Ecto neural progenitor cell (in vitro differentiated cells): ENCODE results near the gene KCNJ5.

ENCODE experiments used
- DNase-seq: peaks from one replicate; pipeline ENCODE4 v3.0.0-alpha.2; 2018; ENCODE audit warnings: low spot score

KCNJ5 gene

DNA sequence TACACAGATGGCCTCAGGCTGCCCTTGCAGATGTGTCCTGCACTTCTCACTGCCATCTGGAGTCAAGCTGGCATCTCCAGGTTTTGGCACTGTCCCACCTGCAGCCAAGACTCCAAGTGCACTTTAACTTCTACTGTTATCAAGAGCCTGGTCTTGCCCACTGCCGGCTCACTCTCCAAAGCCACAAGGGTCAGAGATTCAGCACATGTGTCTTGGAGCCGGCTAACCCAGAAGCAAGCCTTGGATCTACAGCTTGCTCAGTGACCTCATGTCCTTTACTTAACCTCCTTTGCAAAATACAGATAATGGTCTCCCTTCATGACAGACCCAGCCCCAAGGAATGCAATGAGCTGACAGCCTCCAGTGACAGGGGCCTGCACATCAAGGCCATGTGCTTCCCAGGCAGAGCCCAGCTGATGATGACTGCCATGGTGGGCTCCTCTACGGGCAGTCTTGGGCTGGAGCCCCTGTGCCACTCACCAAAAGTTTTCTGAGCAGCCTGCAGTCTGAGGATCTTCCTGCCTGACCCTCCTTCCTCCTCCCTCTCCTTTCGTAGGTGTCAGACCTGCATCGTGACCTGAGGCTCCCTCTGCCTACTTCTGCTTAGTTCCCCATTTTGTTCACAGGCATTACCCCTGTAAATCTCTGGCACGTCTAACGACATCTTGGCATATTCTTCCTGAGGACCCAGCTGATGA lies 42.5 kb downstream of the KCNJ5 start:
- no peak for DNase-seq

DNA sequence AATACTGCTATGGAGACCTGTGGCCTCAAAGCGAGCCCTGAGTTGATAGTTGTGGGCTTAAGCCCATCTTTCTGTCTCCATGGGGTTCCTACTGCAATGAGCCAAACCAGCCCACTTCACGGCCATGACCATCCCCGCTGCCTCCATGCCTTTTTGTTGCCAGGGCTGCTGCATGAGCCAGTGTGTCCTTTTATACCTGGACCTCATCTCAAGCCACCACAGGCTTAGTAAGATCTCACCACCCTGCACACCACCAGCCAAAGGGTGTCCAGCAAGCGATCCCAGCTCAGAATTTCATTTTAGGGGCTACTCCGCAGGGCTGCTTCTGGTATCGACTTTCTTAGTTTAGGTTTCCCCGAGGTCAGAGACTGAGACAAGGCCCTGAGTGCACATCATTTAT lies 43.2 kb downstream of the KCNJ5 start:
- no peak for DNase-seq

DNA sequence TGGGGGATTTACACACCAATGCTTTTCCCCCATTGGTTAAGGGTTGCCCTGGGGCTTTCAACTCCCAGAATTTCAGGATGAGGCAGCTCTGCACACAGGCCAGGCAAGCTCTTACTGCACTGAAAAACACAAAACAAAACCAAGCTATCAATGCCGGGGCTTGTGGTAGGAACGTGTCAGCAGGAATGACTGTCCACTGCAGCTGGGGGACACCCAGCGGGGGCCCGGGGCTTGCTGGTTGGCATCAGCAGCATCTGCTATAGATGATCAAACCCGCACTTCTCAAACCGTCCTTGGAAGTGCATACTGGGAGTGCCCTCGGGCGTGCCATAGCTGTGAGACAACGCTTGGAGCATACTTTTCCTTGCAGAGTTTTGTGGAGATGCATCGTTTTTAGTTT lies 43.8 kb downstream of the KCNJ5 start:
- DNase-seq = no peak

DNA sequence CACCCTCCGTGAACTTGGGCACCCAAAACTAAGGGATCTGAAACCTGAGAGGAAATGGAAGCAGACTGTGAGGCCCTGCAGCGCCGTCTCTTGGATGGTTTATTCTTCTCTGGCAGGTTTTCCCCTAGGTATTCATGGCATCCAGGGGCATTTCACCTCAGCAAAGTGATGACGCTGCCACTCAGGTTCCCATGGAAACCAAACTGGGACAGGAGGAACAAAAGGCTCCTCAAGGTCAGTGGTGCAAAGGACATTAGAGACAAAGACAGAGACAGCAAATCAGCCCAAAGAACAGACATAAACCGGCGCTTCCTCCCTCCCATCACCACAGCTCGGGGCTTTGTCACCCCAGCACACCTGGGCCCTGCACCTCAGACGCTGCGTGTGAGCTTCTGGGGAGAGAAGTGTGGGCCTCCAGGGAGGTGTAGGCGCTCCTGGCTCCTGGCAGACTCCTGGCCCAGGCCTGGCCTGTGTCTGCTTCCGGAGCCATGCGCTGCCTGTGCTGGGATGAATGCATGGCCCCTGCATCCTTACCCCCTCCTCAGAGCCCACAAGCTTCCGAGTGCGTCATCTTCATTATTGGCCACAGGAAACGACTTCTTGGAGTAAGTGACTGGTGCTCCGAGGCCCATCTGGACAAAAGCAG lies 45.6 kb downstream of the KCNJ5 start:
- DNase-seq = no peak

DNA sequence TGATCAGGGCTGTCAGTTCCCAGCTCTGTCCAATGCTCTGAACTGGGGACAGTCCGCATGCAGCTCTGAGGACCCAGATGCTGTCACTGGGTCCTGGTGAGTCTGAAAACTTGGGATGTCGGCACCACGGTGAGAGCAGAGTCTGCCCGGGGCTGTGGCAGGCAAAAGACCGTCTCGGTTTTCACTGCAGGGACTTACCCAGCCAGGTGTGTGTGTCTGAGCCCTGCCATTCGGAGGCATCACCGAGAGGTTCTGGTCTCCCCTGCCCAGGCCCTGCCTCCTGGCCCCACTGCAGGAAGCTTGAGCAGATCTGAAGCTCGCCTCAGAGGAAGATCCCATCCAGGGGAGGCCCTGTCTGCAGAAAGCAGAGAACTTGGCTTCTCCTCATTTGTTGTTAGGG lies 46.3 kb downstream of the KCNJ5 start:
- no peak for DNase-seq

DNA sequence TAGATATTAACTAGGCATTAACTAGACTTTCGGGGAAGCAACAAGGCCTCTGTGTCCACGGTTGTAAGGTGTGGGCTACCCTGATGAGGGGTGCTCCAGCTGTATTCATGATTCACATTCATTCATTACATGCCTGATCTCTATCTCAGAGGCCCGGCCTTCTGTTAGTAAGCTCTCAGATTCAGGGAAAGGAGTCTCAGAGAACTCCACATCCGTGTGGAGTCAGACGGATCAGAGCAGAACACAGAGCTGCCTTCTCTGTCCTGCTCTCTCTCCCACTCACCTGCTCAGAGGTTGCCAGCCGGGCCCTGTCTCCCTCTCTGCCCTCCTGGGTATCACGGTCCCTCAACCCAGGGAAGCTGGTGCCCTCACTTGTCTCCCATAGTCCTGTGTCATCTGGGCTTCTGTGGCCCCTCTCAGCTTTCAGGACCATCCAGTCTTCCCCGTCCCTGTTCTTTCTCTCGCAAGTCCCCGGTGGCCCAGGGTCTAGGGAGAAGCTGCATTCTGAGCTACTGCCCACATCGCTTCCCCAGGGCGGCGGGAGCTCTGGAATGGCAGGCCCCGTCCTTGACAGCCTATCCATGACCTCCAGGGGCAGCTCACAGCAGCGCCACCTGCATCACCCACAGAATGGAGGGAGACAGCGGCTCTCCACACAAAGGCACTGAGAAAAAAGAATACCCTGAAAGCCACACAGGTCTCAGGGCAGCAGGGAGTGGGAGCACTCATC lies 47.2 kb downstream of the KCNJ5 start:
- DNase-seq = no peak

DNA sequence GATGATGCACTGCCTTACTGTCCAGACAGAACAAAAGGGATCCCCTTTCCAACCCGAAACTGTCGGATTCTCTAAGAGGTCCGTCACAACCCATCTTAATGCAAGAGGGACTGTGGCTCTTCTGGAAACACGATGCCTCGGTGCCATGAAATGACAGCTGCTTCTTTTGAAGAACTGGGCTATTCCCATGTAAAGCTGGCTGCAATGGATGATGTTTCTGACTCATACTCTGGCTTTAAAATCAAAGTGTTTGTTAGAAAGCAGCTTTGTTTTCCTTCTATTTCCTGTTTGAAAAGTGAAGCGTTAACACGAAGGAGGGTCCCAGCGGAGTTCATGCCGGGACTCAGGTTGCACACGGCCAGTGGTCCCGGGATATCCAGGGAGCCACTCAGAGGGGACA lies 48.4 kb downstream of the KCNJ5 start:
- DNase-seq = no peak

DNA sequence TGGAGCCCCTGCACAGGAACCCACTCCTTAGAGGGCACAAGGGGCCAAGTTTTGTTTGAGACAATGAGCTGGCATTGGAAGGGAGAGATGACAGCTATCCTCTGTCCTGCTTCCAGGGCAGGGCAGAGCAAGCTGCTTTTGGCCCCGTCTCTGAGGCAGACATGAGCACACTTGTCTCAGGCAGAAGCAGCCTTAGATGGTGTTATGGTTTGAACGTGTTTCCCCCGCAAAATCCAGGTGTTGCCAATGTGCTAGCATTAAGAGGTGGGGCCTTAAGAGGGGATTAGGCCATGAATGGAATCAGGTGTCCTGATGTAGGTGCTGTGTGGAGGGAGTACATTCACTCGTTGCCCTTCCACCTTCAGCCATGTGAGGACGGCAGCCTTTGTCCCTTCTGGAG lies 49.0 kb downstream of the KCNJ5 start:
- DNase-seq = no peak

DNA sequence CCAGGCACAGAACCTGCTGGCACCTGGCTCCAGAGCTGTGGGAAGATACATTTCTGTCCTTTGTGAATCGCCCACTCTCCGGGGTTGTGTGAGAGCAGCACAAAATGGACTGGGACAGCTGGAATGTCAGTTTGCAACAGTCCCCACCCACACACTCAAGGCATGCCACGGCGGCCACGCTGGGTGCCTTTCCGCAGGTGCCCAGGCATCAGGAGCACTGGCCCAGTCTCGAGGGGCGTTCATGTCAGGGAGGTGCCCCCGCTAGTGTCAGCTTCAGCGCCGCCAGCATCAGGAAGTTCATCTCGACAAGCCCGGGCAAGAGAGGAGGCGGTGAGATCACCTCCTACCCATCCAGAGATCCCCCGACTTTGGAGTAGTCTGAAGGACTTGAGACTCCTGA lies 49.4 kb downstream of the KCNJ5 start:
- no peak for DNase-seq

DNA sequence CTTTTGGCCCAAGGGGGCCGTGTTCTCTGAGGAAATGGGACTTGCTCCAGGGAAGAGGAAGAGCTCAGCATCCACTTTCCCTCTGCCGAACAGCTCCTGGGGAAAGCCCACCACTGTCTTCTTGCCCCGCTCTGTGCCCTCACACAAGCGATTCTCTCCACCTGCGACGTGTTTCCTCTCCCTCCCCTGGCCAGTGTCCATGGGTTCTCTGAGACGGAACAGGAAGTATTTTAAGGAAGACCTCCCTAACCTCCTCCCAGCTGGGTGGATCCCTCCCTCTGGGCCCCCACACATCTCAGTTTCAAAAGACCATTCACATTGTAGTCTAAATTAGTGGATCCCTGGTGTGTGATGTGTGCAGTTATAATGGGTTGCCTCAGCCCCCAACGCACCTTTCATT lies 50.0 kb downstream of the KCNJ5 start:
- no peak for DNase-seq

DNA sequence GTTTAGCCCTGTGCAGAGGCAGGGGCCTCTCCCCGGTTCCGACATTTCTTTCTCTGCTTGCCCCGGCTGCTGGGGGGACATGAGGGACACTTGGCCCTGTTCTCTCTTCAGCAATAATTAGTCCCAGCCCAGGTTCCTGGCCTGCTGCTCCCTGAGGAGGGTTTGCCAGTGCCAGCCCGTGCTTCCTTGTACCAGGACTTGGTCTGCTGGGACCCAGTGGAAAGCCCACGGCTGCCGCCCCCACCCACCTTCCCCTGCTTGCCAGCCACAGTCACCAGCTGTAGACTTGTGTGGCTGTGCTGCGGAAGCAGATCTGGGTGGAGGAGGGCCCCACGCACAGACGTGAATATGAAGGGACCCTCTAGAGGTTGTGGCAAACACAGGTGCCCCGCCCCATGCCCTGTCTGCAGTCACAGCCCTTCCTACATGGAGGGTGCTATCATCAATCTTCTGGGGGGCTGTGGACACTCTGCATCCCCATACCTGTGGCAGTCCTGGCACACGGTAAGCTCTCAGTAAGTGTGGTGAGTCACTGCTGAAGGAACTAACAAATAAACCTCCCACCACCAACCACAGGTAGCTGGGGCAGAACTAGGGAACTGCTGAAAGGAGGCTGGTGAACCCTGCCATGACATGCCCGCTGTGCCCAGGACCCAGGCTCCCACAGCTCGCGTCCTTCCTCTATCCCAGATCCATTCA lies 50.6 kb downstream of the KCNJ5 start:
- no peak for DNase-seq

DNA sequence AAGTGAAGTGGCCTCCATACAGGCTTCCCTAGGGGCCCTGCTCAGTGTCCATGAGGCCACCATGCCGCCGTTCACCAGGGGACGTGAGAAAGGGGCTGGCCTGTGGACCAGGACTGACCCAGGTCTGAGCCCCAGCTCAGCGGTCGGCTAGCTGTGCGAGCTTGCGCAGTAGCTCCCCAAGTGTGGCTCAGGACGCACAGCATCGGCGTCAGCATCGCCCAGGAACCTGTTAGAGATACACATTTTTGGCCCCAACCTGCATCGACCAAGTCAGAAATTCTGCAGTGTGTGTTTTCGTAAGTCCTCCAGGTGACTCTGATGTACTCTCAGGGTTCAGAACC lies 51.1 kb downstream of the KCNJ5 start:
- DNase-seq = no peak

DNA sequence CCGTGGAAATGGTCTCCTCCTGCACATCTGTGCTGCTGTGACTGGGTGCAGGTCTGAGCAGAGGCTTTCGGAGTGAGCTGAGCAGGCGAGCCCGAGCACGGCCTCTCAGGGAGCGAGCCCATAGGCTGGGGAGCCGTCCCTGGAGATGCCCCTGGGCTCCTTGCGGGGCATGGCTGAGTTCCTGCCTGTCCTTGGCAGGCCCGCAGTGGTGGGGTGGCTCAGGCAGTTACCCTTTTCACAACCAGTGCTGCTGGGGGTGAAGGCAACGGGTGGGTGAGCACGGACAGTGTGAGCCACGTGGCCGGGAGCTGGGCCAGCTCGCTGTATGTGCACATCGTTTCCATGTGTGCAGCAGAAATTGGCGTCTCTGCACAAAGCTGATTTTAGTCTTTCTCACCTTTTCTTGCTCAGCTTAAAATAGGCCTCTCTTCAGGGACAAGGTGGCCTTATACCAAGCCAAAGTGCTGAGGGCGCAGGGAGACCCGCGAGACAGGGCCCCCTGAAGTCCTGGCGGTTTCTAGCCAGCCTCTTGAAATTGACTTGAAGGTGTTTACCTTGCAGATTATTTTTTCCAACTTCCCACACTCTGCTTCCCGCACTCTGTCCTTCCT lies 51.8 kb downstream of the KCNJ5 start, which contains the start of gene TP53AIP1:
TSS of gene TP53AIP1 (minus strand) at position 55 of the 611 bp plus-strand sequence. CDS start 5,053 bp downstream, outside the sequence.
- no peak for DNase-seq

DNA sequence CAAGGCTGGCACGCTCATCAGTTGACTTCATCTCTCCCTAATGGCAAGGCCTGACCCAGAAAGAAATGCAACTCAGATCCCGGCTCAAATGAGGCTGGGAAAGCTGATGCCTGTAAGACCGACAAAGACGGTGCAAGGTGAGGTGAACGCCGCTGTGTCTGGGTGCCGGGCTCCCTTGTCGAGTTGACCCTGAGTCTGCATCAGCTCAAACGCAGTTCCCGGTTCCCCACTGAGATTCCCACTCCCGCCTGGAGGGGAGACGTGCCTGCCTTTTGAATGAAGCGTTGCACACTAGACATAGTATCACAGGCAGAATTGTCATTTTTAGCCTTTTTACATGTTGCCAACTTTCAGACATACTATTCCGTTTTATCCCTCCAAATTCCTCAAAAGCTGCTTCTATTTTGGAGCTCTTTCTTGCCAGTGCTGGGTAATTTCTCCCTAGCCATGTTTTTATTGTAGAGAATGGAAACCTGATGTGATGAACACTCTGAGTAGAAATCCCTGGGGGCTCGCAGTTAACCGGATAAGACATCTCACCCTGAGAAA lies 52.3 kb downstream of the KCNJ5 start:
- no peak for DNase-seq

DNA sequence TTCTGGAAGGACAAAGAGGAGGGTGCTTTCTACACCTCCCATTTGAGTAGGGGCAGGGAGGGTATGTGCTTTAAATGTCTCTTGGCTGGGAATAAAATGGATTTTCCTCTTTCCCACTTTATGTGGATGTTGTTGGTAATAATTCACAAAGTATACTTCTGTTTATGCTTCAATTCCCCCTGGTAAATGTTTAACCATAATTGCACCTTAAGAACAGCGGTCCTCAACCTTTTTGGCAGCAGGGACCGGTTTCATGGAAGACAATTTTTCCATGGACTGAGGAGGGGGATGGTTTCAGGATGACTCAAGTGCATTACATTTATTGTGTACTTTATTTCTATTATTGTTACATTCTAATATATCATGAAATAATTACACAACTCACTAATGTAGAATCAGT lies 55.5 kb downstream of the KCNJ5 start:
- DNase-seq = no peak

DNA sequence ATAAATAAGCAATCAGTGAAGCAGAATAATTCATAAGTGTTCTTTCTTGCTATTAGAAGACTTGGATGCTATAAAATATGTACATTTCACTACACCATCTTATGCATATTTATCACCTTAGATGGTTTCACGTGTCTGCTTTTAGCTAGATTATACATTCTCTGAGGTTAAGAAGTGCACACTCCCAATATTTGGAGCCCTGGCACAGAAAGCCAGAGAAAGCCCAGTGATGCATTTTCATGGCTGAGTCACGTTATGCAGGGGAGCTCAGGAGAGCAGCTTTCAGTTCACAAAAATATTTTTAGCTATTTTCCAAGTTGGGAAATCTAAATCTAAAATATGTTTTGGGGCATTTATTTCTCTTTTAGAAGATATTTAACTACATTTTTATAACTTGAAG lies 56.6 kb downstream of the KCNJ5 start:
- no peak for DNase-seq

DNA sequence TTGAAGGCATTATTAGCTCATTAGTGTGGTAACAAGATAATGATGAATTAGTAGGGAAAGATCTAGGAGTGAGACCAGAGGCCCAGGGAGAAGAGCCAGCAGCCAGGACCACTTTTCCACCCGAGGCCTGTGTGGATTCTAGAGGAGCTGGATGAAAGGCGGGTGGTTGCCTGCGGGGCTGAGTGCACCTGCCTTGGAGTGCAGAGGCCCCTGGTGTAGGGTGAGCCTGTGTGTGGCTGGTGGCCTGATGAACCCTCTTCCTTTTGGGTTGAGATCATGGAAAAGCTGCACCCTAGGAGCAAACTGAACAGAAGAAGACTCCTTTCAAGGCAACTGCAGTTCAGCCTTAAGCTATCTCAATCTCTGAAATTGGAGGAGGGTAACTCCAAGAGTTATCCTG lies 57.4 kb downstream of the KCNJ5 start:
- DNase-seq = no peak

DNA sequence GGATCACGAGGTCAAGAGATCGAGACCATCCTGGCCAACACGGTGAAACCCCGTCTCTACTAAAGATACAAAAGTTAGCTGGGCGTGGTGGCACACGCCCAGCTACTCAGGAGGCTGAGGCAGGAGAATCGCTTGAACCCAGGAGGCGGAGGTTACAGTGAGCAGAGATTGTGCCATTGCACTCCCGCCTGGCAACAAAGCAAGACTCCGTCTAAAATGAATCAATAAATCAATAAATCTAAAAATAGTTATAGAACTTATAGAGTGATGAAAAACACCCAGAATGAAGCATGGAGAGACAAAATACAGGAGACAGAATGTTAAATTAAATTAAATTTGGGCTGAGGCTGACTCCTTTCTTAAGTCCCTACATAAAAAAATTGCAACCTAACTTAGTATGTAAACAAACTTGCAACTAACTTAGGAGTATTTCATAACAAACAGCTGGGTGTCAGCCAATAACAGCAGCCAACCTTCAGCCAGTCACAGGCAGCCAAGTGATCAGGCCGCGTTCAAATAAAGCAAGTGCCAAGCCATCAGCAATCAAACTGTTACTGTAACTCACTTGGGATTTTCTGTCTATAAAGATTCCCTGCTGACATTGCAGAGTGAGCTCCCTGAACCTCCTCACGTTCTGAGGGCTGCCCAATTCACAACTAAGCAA lies 58.8 kb downstream of the KCNJ5 start:
- no peak for DNase-seq

DNA sequence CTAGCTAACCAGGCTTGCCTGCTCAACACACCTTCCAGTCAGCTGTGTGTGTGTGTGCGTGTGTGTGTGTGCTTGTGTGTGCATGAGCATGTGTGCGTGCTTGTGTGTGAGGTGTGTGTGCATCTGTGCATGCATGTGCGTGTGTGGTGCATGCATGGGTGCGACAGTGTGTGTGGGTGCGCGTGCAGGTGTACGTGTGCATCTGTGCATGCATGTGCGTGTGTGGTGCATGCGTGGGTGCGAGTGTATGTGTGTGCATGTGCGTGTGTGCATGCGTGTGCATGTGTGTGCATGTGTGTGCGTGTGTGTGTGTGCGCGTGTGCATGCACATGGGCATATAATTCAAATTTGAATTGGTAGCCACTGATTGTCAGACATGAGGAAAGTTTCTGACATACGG lies 62.0 kb downstream of the KCNJ5 start:
- DNase-seq = no peak

DNA sequence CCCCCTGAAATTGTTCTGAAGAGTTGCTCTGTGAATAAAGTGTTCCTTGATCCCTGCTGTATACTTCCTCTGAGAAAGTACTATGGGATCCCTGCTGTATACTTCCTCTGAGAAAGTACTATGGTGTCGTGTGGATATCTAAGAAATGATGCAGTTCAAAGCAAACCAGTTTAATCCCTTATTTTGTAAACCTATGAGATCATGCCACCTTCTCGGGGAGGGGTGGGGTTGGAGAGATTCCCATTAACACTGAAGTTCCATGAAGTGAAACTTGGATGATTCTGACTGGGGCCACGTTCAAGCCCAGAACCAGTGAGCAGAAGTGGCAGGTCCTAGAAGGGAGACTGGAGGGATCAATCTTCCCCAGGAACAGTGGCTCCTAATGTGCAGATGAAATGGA lies 64.5 kb downstream of the KCNJ5 start:
- no peak for DNase-seq

DNA sequence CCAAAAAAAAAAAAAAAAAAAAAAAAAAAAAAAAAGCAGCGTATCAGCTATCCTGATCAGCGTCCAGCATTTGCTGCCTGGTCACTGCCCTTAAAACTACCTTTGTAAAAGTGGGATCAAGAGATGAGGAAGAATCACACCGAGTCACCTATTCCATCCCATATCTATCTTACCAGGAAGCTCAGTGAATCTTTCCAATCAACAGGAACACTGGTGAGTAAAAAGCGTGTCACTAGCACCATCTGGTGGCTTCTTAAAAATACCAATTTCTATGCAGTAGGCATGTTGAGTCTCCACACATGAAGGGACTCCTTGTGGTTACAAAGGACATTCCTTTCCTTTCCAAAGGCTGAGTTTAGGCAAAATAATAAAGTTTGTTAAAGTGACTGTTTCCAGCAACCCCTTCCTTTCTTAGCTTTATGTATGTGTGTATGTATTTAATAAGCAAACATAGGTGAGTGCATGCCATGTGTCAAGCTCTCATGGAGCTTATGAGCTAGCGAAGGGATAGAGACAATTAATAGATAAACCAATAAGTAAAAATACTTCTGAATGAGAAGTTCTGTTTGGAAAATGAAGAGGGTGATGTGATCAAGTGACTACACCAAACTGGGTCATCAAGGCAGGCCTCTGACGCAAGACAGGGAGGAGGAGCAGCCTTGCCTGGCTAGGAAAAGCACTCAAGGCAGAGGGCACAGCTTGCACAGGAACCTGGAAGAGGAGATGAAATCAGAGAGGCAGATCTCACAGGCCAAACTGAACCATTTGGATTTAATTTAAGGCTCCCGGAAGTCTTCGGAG lies 65.4 kb downstream of the KCNJ5 start:
- DNase-seq = no peak
